ENCODE results near the gene STK36. TPM values are rescaled to one million over a fixed set of nuclear protein-coding genes. Genes with fewer than 3 reads are reported as not detected.

The STK36 gene
- total RNA-seq, 1 experiment from 2014 or later, result 47.7 TPM

DNA sequence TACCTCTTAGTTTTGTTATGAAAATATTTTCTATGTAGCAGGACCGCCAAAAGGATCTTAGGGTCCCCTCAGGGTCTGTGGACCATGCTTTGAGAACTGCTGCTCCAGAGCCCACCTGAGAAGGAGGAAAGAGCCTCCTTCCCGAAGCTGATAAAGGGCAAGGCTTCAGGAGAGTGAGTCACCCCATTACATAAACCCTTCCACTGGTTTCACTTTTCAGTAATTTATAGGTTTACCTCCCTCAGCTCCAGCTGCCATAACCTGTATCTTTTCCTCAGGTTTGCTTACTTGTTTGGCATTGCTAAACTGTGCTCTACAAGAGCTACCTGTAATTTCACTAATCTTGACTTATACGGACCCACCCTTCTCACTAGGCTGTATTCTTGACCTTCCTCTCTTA lies 45.4 kb downstream of the STK36 start (continued):
- TF ChIP-seq IRF2 (CRISPR knock-in tag; IDR thresholded peaks at IDR 0.05; ENCODE audit: borderline replicate concordance, low read depth) (no peak), TEAD4 (CRISPR knock-in tag; IDR thresholded peaks at IDR 0.05) (no peak)

DNA sequence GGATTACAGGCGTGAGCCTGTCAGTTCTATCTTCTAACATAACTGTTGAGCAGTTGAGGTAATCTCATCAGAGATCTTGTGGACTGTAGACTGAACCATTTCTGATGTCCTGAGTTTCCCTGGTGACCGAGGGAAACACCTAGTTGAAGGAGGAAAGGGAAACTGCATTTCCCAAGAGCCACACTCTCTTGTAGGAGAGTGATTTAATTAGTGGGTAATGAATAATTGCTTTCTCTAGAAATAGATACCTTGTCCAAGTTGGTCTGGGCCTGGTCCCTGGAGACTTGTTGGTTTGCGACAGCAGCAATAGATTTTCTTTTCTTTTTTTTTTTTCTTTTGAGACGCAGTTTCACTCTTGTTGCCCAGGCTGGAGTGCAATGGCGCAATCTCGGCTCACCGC lies 46.2 kb downstream of the STK36 start:
- TF ChIP-seq ETV6 (CRISPR knock-in tag; IDR thresholded peaks at IDR 0.05) (no peak), SMAD4 (CRISPR knock-in tag; IDR thresholded peaks at IDR 0.05) (no peak), ZNF232 (CRISPR knock-in tag; IDR thresholded peaks at IDR 0.05) (no peak), HMGA2 (CRISPR knock-in tag; IDR thresholded peaks at IDR 0.05) (no peak), KAT7 (CRISPR knock-in tag; IDR thresholded peaks at IDR 0.05; ENCODE audit: borderline replicate concordance) (no peak), TEAD1 (CRISPR knock-in tag; IDR thresholded peaks at IDR 0.05) (no peak), EMX1 (CRISPR knock-in tag; IDR thresholded peaks at IDR 0.05) (no peak), TCF7 (CRISPR knock-in tag; IDR thresholded peaks at IDR 0.05; ENCODE audit: low read depth) (no peak), RELA (CRISPR knock-in tag; IDR thresholded peaks at IDR 0.05; ENCODE audit: borderline replicate concordance) (no peak), CREB1 (CRISPR knock-in tag; IDR thresholded peaks at IDR 0.05) (no peak), ZNF416 (CRISPR knock-in tag; IDR thresholded peaks at IDR 0.05) (no peak), PRRX2 (CRISPR knock-in tag; IDR thresholded peaks at IDR 0.05) (no peak), ZNF423 (CRISPR knock-in tag; IDR thresholded peaks at IDR 0.05) (no peak)
- TF ChIP-seq, protein P1, sequence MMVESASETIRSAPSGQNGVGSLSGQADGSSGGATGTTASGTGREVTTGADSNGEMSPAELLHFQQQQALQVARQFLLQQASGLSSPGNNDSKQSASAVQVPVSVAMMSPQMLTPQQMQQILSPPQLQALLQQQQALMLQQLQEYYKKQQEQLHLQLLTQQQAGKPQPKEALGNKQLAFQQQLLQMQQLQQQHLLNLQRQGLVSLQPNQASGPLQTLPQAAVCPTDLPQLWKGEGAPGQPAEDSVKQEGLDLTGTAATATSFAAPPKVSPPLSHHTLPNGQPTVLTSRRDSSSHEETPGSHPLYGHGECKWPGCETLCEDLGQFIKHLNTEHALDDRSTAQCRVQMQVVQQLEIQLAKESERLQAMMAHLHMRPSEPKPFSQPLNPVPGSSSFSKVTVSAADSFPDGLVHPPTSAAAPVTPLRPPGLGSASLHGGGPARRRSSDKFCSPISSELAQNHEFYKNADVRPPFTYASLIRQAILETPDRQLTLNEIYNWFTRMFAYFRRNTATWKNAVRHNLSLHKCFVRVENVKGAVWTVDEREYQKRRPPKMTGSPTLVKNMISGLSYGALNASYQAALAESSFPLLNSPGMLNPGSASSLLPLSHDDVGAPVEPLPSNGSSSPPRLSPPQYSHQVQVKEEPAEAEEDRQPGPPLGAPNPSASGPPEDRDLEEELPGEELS (CRISPR knock-in tag; IDR thresholded peaks at IDR 0.05), result no peak
- TF ChIP-seq, protein P2, sequence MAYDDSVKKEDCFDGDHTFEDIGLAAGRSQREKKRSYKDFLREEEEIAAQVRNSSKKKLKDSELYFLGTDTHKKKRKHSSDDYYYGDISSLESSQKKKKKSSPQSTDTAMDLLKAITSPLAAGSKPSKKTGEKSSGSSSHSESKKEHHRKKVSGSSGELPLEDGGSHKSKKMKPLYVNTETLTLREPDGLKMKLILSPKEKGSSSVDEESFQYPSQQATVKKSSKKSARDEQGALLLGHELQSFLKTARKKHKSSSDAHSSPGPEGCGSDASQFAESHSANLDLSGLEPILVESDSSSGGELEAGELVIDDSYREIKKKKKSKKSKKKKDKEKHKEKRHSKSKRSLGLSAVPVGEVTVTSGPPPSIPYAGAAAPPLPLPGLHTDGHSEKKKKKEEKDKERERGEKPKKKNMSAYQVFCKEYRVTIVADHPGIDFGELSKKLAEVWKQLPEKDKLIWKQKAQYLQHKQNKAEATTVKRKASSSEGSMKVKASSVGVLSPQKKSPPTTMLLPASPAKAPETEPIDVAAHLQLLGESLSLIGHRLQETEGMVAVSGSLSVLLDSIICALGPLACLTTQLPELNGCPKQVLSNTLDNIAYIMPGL (CRISPR knock-in tag; IDR thresholded peaks at IDR 0.05), result no peak
- TF ChIP-seq, protein P3, sequence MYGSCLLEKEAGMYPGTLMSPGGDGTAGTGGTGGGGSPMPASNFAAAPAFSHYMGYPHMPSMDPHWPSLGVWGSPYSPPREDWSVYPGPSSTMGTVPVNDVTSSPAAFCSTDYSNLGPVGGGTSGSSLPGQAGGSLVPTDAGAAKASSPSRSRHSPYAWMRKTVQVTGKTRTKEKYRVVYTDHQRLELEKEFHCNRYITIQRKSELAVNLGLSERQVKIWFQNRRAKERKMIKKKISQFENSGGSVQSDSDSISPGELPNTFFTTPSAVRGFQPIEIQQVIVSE (CRISPR knock-in tag; IDR thresholded peaks at IDR 0.05; ENCODE audit: borderline replicate concordance), result no peak
- TF ChIP-seq, protein P4, sequence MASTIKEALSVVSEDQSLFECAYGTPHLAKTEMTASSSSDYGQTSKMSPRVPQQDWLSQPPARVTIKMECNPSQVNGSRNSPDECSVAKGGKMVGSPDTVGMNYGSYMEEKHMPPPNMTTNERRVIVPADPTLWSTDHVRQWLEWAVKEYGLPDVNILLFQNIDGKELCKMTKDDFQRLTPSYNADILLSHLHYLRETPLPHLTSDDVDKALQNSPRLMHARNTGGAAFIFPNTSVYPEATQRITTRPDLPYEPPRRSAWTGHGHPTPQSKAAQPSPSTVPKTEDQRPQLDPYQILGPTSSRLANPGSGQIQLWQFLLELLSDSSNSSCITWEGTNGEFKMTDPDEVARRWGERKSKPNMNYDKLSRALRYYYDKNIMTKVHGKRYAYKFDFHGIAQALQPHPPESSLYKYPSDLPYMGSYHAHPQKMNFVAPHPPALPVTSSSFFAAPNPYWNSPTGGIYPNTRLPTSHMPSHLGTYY (CRISPR knock-in tag; IDR thresholded peaks at IDR 0.05), result no peak
- TF ChIP-seq, protein P5, sequence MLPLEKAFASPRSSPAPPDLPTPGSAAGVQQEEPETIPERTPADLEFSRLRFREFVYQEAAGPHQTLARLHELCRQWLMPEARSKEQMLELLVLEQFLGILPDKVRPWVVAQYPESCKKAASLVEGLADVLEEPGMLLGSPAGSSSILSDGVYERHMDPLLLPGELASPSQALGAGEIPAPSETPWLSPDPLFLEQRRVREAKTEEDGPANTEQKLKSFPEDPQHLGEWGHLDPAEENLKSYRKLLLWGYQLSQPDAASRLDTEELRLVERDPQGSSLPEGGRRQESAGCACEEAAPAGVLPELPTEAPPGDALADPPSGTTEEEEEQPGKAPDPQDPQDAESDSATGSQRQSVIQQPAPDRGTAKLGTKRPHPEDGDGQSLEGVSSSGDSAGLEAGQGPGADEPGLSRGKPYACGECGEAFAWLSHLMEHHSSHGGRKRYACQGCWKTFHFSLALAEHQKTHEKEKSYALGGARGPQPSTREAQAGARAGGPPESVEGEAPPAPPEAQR (CRISPR knock-in tag; IDR thresholded peaks at IDR 0.05), result no peak
- TF ChIP-seq, protein P6, sequence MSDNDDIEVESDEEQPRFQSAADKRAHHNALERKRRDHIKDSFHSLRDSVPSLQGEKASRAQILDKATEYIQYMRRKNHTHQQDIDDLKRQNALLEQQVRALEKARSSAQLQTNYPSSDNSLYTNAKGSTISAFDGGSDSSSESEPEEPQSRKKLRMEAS (CRISPR knock-in tag; IDR thresholded peaks at IDR 0.05), result no peak
- TF ChIP-seq, protein P7, sequence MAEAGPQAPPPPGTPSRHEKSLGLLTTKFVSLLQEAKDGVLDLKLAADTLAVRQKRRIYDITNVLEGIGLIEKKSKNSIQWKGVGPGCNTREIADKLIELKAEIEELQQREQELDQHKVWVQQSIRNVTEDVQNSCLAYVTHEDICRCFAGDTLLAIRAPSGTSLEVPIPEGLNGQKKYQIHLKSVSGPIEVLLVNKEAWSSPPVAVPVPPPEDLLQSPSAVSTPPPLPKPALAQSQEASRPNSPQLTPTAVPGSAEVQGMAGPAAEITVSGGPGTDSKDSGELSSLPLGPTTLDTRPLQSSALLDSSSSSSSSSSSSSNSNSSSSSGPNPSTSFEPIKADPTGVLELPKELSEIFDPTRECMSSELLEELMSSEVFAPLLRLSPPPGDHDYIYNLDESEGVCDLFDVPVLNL (CRISPR knock-in tag; IDR thresholded peaks at IDR 0.05; ENCODE audit: borderline replicate concordance, low read depth), result no peak
- no peaks in the 10 kb centered on the region for H3K9me3 Mint-ChIP-seq
- no peak overlapping the region for H3K4me3 Mint-ChIP-seq
- peaks cover 15% of the 10 kb centered on the region for H3K36me3 Mint-ChIP-seq
- no peak overlapping the region for H3K27ac Mint-ChIP-seq
- ChIA-PET CTCF (interaction anchor here (0.8 to 1.0 kb wide), 2 partner anchors 129 to 262 kb away, joined by 3 read pairs; no protein-coding TSS in a partner anchor), POLR2A (no interaction called here)
- no peaks in the 10 kb centered on the region; the same call in 1 of the 2 replicates for H3K27me3 Mint-ChIP-seq (ENCODE audit: low read depth)
- H3K4me1 Mint-ChIP-seq, result peaks cover 44% of the 10 kb centered on the region
- DNase-seq (ENCODE audit: low spot score), result no peak
- no peak for ATAC-seq

Measured in WTC11 (cell line).